Measurements from ENCODE around the gene ANKRD1.
A peak's percentile ranks its signal among the peaks of the same experiment; 100 is the strongest.

ANKRD1 gene

GRCh38 chr10:90879062-90879461 lies 41.8 kb downstream of the ANKRD1 start:
- in situ Hi-C loops (cut with MboI; ENCODE audit: low sequenced_read_pairs, unreplicated experiment) = no loop called here
- no peak for DNase-seq (ENCODE audit: low spot score)
- TF ChIP-seq CTCF (IDR thresholded peaks at IDR 0.05; ENCODE audit: borderline replicate concordance, control extremely low read depth, extremely low read depth, insufficient read depth, missing control alignments) = no peak

GRCh38 chr10:90872648-90873020 lies 48.3 kb downstream of the ANKRD1 start:
- DNase-seq (ENCODE audit: low spot score) = no peak
- no peak for TF ChIP-seq CTCF (IDR thresholded peaks at IDR 0.05; ENCODE audit: borderline replicate concordance, control extremely low read depth, extremely low read depth, insufficient read depth, missing control alignments)
- in situ Hi-C loops (cut with MboI; ENCODE audit: low sequenced_read_pairs, unreplicated experiment) = loop anchor here (25.0 kb wide), 1 partner anchor 1085 kb away; no protein-coding TSS in a partner anchor

GRCh38 chr10:90871766-90872647 lies 48.9 kb downstream of the ANKRD1 start, which contains the start of gene RPP30:
TSS of gene RPP30 (plus strand) at chr10:90871974. CDS start at chr10:90871987, 13 bp downstream.
- TF ChIP-seq CTCF (IDR thresholded peaks at IDR 0.05; ENCODE audit: borderline replicate concordance, control extremely low read depth, extremely low read depth, insufficient read depth, missing control alignments) = no peak
- in situ Hi-C loops (cut with MboI; ENCODE audit: low sequenced_read_pairs, unreplicated experiment) = loop anchor here (25.0 kb wide), 1 partner anchor 1085 kb away; no protein-coding TSS in a partner anchor
- DNase-seq (ENCODE audit: low spot score) = peak; percentile 87

- in situ Hi-C loops (cut with MboI; ENCODE audit: low sequenced_read_pairs, unreplicated experiment) = loop anchor here (25.0 kb wide), 1 partner anchor 1084 kb away; no protein-coding TSS in a partner anchor
- peak; percentile 60 for DNase-seq (ENCODE audit: low spot score)
Observed at GRCh38 chr10:90871279-90871765, 49.6 kb downstream of the ANKRD1 start.

GRCh38 chr10:90866050-90866598 lies 54.8 kb downstream of the ANKRD1 start:
- in situ Hi-C loops (cut with MboI; ENCODE audit: low sequenced_read_pairs, unreplicated experiment) = loop anchor here (10.0 to 25.0 kb wide), 2 partner anchors 101 to 1079 kb away; no protein-coding TSS in a partner anchor
- TF ChIP-seq CTCF (IDR thresholded peaks at IDR 0.05; ENCODE audit: borderline replicate concordance, control extremely low read depth, extremely low read depth, insufficient read depth, missing control alignments) = no peak
- no peak for DNase-seq (ENCODE audit: low spot score)

More at GRCh38 chr10:90871279-90871765, 49.6 kb downstream of the ANKRD1 start:
- peak; percentile 43 for TF ChIP-seq CTCF (IDR thresholded peaks at IDR 0.05; ENCODE audit: borderline replicate concordance, control extremely low read depth, extremely low read depth, insufficient read depth, missing control alignments)

- no peak for DNase-seq (ENCODE audit: low spot score)
- TF ChIP-seq CTCF (IDR thresholded peaks at IDR 0.05; ENCODE audit: borderline replicate concordance, control extremely low read depth, extremely low read depth, insufficient read depth, missing control alignments) = peak; percentile 22
- in situ Hi-C loops (cut with MboI; ENCODE audit: low sequenced_read_pairs, unreplicated experiment) = loop anchor here (10.0 to 25.0 kb wide), 2 partner anchors 101 to 1078 kb away; no protein-coding TSS in a partner anchor
Observed at GRCh38 chr10:90865401-90865800, 55.5 kb downstream of the ANKRD1 start.

All from GM13976 (cell line).